ENCODE results near the gene GRID1.
"Not testable (repeated sequence)": the region's sequence is repeated elsewhere in the genome, so short reads cannot be mapped to it uniquely, and the experiment has no call there.

Gene GRID1

DNA sequence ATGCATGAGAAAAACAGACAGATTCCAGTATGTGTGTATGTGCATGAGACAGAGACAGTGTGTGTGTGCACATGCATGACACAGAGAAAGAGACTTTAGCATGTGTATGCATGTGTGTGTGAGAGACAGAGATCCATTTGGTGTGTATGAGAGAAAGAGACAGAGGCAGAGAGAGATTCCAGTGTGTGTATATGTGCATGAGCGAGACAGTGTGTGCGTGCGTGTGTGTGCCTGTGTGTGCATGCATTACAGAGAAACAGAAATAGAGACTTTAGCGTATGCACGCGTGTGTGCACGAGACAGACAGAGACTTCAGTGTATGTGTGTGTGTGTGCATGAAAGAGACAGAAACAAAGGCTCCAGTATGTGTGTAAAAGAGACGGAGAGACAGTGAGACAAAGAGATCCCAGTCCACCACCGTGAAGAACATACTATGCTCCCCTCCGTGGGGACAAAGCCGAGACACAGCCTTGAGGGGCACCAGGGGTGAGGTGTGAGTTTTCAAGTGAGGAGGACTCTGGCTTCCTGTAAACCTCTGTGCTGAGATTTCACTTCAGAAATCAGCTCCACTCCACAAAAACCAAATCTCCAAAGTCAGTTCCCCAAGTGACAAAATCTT is 188.9 kb downstream of the GRID1 start:
- Histone ChIP-seq H3K27ac (ENCODE audit: low read length) (no peak overlapping the region), H3K79me2 (ENCODE audit: low read length) (no peaks in the 10 kb centered on the region), H3K27me3 (replicated peaks; ENCODE audit: insufficient read depth, low read length) (no peaks in the 10 kb centered on the region), H3K36me3 (replicated peaks; ENCODE audit: insufficient read depth, low read length) (no peaks in the 10 kb centered on the region), H3K4me1 (ENCODE audit: low read length) (no peaks in the 10 kb centered on the region), H2AFZ (ENCODE audit: low read length) (no peak overlapping the region), H3K4me2 (ENCODE audit: low read depth, low read length) (no peak overlapping the region), H4K20me1 (ENCODE audit: insufficient read depth, low read length) (no peaks in the 10 kb centered on the region), H3K9me2 (replicated peaks; ENCODE audit: insufficient read depth, low read length) (no peaks in the 10 kb centered on the region), H3K4me3 (ENCODE audit: low read length) (no peak overlapping the region), H3F3A (ENCODE audit: insufficient read depth, low read length) (no peaks in the 10 kb centered on the region), H3K9ac (ENCODE audit: low read length) (no peak overlapping the region), H3K9me3 (replicated peaks; ENCODE audit: insufficient read depth, low read length) (no peaks in the 10 kb centered on the region)
- DNase-seq: no peak
- TF ChIP-seq, protein P1, sequence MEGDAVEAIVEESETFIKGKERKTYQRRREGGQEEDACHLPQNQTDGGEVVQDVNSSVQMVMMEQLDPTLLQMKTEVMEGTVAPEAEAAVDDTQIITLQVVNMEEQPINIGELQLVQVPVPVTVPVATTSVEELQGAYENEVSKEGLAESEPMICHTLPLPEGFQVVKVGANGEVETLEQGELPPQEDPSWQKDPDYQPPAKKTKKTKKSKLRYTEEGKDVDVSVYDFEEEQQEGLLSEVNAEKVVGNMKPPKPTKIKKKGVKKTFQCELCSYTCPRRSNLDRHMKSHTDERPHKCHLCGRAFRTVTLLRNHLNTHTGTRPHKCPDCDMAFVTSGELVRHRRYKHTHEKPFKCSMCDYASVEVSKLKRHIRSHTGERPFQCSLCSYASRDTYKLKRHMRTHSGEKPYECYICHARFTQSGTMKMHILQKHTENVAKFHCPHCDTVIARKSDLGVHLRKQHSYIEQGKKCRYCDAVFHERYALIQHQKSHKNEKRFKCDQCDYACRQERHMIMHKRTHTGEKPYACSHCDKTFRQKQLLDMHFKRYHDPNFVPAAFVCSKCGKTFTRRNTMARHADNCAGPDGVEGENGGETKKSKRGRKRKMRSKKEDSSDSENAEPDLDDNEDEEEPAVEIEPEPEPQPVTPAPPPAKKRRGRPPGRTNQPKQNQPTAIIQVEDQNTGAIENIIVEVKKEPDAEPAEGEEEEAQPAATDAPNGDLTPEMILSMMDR (IDR thresholded peaks at IDR 0.05; ENCODE audit: low read length): no peak
- no peak for TF ChIP-seq EZH2 (optimal IDR thresholded peaks at IDR 0.05; ENCODE audit: low read depth, low read length)

DNA sequence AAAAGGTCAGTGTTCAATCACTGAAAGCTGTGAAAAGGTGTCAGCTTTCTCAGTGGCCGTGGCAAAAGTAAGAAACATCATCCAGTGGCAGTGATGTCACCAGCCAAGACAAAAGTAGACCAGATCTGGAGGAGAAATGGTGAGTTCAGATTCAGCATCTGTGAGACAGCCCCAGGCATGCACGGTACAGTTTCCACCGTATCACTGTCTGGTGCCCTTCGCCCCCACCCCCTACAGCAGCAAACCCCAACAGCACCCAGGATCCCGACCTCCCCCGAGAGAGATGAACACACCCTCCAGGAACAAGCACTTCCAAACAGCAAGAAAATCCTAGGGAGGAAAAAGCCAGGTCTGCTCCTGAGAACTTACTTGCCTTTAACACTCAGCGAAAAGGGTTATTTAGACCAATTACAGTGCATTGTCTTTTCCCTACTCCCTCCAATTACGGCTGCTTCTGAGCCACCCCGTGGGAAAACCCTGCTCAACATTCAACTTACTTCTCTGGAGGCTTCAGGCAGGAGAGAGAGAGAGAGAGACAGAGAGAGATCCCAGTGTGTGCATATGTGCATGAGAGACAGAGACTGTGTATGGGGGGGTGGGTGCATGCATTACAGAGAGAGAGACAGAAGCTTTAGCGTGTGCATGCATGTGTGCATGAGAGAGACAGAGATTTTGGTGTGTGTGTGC is 189.6 kb downstream of the GRID1 start:
- H3K9me2 ChIP-seq (replicated peaks; ENCODE audit: insufficient read depth, low read length): no peaks in the 10 kb centered on the region
- H3K4me1 ChIP-seq (ENCODE audit: low read length): no peaks in the 10 kb centered on the region
- H2AFZ ChIP-seq (ENCODE audit: low read length): no peak overlapping the region
- no peaks in the 10 kb centered on the region for H3K9me3 ChIP-seq (replicated peaks; ENCODE audit: insufficient read depth, low read length)
- TF ChIP-seq EZH2phosphoT487 (IDR thresholded peaks at IDR 0.05; ENCODE audit: low read length): no peak
- TF ChIP-seq, protein P1 (IDR thresholded peaks at IDR 0.05; ENCODE audit: low read length): no peak
- no peak for TF ChIP-seq EZH2 (optimal IDR thresholded peaks at IDR 0.05; ENCODE audit: low read depth, low read length)
- H3K9ac ChIP-seq (ENCODE audit: low read length): no peak overlapping the region
- H3K4me3 ChIP-seq (ENCODE audit: low read length): no peak overlapping the region
- no peak overlapping the region for H3K27ac ChIP-seq (ENCODE audit: low read length)
- no peaks in the 10 kb centered on the region for H3F3A ChIP-seq (ENCODE audit: insufficient read depth, low read length)
- H4K20me1 ChIP-seq (ENCODE audit: insufficient read depth, low read length): no peaks in the 10 kb centered on the region
- no peak for DNase-seq
- no peaks in the 10 kb centered on the region for H3K79me2 ChIP-seq (ENCODE audit: low read length)
- no peak overlapping the region for H3K4me2 ChIP-seq (ENCODE audit: low read depth, low read length)
- no peaks in the 10 kb centered on the region for H3K36me3 ChIP-seq (replicated peaks; ENCODE audit: insufficient read depth, low read length)
- no peaks in the 10 kb centered on the region for H3K27me3 ChIP-seq (replicated peaks; ENCODE audit: insufficient read depth, low read length)

DNA sequence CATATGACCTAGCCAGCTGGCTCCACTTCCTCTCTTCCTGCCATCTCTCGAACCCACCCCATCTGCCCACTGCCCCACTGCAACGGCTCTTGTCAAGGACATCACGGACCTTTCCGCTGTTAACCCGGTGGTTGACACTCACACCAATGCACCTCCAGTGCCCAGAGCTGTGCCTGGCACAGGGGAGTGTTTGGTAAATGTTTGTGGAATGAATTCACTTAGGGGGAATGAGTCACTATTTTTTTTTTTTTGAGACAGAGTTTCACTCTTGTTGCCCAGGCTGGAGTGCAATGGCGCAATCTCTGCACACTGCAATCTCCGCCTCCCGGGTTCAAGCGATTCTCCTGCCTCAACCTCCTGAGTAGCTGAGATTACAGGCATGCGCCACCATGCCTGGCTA is 191.1 kb downstream of the GRID1 start:
- not testable (repeated sequence) for H3K9ac ChIP-seq (ENCODE audit: low read length); H3K9me3 ChIP-seq (replicated peaks; ENCODE audit: insufficient read depth, low read length); H3K27me3 ChIP-seq (replicated peaks; ENCODE audit: insufficient read depth, low read length); H3K4me2 ChIP-seq (ENCODE audit: low read depth, low read length); H3K79me2 ChIP-seq (ENCODE audit: low read length); H3K27ac ChIP-seq (ENCODE audit: low read length); H3F3A ChIP-seq (ENCODE audit: insufficient read depth, low read length); H4K20me1 ChIP-seq (ENCODE audit: insufficient read depth, low read length); DNase-seq; H3K4me1 ChIP-seq (ENCODE audit: low read length); H2AFZ ChIP-seq (ENCODE audit: low read length); H3K36me3 ChIP-seq (replicated peaks; ENCODE audit: insufficient read depth, low read length); H3K9me2 ChIP-seq (replicated peaks; ENCODE audit: insufficient read depth, low read length); H3K4me3 ChIP-seq (ENCODE audit: low read length)

DNA sequence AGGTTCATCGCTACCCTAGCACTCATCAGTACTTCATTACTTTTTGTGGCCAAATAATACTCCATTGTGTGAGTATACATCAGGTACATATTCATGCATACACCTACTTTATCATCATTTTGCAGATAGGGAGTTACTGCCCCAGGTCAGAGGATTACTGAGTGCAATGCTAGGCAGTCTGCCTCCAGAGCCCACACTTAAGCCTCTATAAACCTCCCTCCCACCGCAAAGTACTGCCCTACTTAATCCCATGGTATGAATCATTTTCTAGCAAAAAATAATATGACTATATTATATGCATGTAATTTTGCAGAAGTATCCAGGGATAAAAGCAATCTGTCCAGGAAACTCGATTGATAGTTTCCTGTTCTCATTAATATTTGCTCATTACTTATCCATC is 194.3 kb downstream of the GRID1 start:
- no peak for DNase-seq
- TF ChIP-seq, protein P1 (IDR thresholded peaks at IDR 0.05; ENCODE audit: low read length): no peak
- no peak for TF ChIP-seq EZH2 (optimal IDR thresholded peaks at IDR 0.05; ENCODE audit: low read depth, low read length)
- no peak for TF ChIP-seq EZH2phosphoT487 (IDR thresholded peaks at IDR 0.05; ENCODE audit: low read length)
- Histone ChIP-seq H3K4me3 (ENCODE audit: low read length) (no peak overlapping the region), H2AFZ (ENCODE audit: low read length) (no peak overlapping the region), H3K27ac (ENCODE audit: low read length) (no peak overlapping the region), H3F3A (ENCODE audit: insufficient read depth, low read length) (no peaks in the 10 kb centered on the region), H3K9me3 (replicated peaks; ENCODE audit: insufficient read depth, low read length) (no peaks in the 10 kb centered on the region), H3K27me3 (replicated peaks; ENCODE audit: insufficient read depth, low read length) (no peaks in the 10 kb centered on the region), H3K4me2 (ENCODE audit: low read depth, low read length) (no peak overlapping the region), H3K36me3 (replicated peaks; ENCODE audit: insufficient read depth, low read length) (no peaks in the 10 kb centered on the region), H3K4me1 (ENCODE audit: low read length) (no peaks in the 10 kb centered on the region), H3K9me2 (replicated peaks; ENCODE audit: insufficient read depth, low read length) (no peaks in the 10 kb centered on the region), H4K20me1 (ENCODE audit: insufficient read depth, low read length) (no peaks in the 10 kb centered on the region), H3K79me2 (ENCODE audit: low read length) (no peaks in the 10 kb centered on the region), H3K9ac (ENCODE audit: low read length) (no peak overlapping the region)
